Osteocyte (in vitro differentiated cells): ENCODE measurements around the gene UGT1A3. TPM values are rescaled to one million over a fixed set of nuclear protein-coding genes. Genes with fewer than 3 reads are reported as not detected.

Experiments used
- DNase-seq: peaks from one replicate; pipeline ENCODE4 v3.0.0; 2021; ENCODE audit warnings: mixed read lengths; ENCODE audit not compliant: unreplicated experiment; ENCODE audit errors: extremely low spot score
- H3K27ac Mint-ChIP-seq: one replicate; pipeline ENCODE4 v1.8.0; 2021; ENCODE audit warnings: mild to moderate bottlenecking, mixed read lengths; ENCODE audit not compliant: unreplicated experiment
- H3K27me3 Mint-ChIP-seq: one replicate; pipeline ENCODE4 v1.8.0; 2021; ENCODE audit warnings: mixed read lengths; ENCODE audit not compliant: unreplicated experiment
- H3K36me3 Mint-ChIP-seq: one replicate; pipeline ENCODE4 v1.8.0; 2021; ENCODE audit warnings: mixed read lengths; ENCODE audit not compliant: unreplicated experiment
- H3K4me1 Mint-ChIP-seq: one replicate; pipeline ENCODE4 v1.8.0; 2021; ENCODE audit warnings: mixed read lengths; ENCODE audit not compliant: unreplicated experiment
- H3K4me3 Mint-ChIP-seq: one replicate; pipeline ENCODE4 v1.8.0; 2021; ENCODE audit warnings: mild to moderate bottlenecking, moderate library complexity, mixed read lengths; ENCODE audit not compliant: unreplicated experiment
- H3K9me3 Mint-ChIP-seq: one replicate; pipeline ENCODE4 v1.8.0; 2021; ENCODE audit warnings: mixed read lengths; ENCODE audit not compliant: unreplicated experiment
- total RNA-seq: library from RNA; stranded (reverse); gene quantifications from 2 replicates; pipeline ENCODE4 v1.2.1, GENCODE V29; 2021
- TF ChIP-seq, protein P1 (sequence below): fragments of 200-600 bp; sonication (generic); IDR thresholded peaks from 2 replicates; pipeline ENCODE4 v1.5.0; 2021; ENCODE audit warnings: antibody characterized with exemption, mild to moderate bottlenecking, moderate library complexity

Gene UGT1A3
- total RNA-seq, 1 donor from 2014 or later: not detected

DNA sequence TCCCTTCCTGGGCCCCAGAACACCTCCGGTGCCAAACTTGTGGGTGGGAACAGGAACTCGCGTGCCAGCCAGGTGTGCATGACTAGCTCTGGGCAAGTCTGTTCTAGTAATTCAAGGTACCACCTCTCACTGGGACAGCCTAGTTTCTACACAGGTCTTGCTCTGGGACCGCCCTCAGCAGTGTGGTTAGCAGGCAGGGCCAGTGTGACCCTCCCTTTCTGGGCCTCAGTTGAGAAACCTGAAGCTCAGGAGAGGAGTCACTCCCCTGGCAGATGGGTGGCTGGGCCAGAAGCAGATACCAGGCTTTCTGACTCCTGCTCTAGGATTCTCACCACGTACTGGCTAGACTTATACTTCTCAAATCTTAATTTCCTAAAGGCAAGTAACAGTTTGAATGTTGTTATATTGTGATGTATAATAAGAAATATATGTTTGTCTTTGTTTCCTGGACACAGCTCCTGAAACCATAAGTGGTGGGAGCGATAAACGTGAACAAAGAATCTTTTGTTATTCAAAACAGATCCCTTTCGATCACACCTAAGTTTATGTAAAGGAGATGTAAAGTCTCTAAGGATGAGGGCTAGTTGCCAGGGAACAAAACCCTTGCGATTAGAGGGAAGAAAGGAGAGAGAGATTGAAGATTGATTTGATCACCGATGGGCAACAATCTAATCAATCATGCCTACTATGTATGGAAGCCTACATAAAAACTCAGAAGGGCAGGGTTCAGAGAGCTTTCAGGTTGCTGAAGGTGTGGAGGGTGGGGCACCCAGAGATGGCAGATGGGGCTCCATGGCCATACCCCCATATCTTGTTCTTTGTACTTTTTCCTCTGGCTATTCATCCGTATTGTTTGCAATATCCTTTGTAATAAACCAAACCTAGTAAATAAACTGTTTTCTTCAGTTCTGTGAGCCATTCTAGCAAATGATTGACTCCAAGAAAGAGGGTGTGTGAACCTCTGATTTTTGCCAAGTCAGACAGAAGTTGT, 37.1 kb upstream of the UGT1A3 start:
- TF ChIP-seq, protein P1, sequence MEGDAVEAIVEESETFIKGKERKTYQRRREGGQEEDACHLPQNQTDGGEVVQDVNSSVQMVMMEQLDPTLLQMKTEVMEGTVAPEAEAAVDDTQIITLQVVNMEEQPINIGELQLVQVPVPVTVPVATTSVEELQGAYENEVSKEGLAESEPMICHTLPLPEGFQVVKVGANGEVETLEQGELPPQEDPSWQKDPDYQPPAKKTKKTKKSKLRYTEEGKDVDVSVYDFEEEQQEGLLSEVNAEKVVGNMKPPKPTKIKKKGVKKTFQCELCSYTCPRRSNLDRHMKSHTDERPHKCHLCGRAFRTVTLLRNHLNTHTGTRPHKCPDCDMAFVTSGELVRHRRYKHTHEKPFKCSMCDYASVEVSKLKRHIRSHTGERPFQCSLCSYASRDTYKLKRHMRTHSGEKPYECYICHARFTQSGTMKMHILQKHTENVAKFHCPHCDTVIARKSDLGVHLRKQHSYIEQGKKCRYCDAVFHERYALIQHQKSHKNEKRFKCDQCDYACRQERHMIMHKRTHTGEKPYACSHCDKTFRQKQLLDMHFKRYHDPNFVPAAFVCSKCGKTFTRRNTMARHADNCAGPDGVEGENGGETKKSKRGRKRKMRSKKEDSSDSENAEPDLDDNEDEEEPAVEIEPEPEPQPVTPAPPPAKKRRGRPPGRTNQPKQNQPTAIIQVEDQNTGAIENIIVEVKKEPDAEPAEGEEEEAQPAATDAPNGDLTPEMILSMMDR: no peak
- no peak for DNase-seq
- H3K9me3 Mint-ChIP-seq: peaks cover 4% of the 10 kb centered on the region
- H3K4me1 Mint-ChIP-seq: no peaks in the 10 kb centered on the region
- H3K27me3 Mint-ChIP-seq: peaks cover 7% of the 10 kb centered on the region
- no peak overlapping the region for H3K4me3 Mint-ChIP-seq
- H3K27ac Mint-ChIP-seq: no peak overlapping the region
- no peaks in the 10 kb centered on the region for H3K36me3 Mint-ChIP-seq

GRCh38 chr2:233692648-233693047, 36.2 kb upstream of the UGT1A3 start, which contains the start of gene UGT1A6:
UGT1A6 (plus strand) TSS chr2:233692890; CDS start chr2:233693005, 115 bp downstream.
- H3K4me1 Mint-ChIP-seq: no peaks in the 10 kb centered on the region
- H3K36me3 Mint-ChIP-seq: no peaks in the 10 kb centered on the region
- H3K27ac Mint-ChIP-seq: no peak within 1 kb of the TSS
- no peak within 1 kb of the TSS for H3K4me3 Mint-ChIP-seq
- DNase-seq: no peak
- peaks cover 11% of the 10 kb centered on the region for H3K27me3 Mint-ChIP-seq
- TF ChIP-seq, protein P1: no peak
- H3K9me3 Mint-ChIP-seq: peaks cover 4% of the 10 kb centered on the region

DNA sequence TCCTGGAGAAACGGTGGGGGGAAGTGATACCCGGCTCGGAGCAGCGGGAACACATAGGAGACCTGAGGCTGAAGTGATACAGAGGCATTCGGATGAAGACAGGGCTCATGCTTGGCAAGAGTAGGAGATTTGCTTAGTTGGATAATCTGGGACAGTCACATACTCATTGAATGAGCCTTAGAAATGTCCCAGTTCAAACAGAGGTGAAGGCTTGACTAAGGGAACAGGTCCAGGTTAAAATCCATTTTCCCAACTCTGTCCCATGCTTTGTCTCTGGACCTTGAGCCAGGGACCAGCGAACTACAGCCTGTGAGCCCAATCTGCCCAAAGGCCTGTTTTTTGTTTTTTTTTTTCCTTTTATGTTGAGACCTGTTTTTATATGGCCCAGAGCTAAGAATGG, 34.9 kb upstream of the UGT1A3 start:
- no peak overlapping the region for H3K4me3 Mint-ChIP-seq
- no peak for DNase-seq
- H3K4me1 Mint-ChIP-seq: no peaks in the 10 kb centered on the region
- H3K27ac Mint-ChIP-seq: no peak overlapping the region
- peaks cover 6% of the 10 kb centered on the region for H3K27me3 Mint-ChIP-seq
- TF ChIP-seq, protein P1: no peak
- no peaks in the 10 kb centered on the region for H3K36me3 Mint-ChIP-seq
- H3K9me3 Mint-ChIP-seq: no peaks in the 10 kb centered on the region

DNA sequence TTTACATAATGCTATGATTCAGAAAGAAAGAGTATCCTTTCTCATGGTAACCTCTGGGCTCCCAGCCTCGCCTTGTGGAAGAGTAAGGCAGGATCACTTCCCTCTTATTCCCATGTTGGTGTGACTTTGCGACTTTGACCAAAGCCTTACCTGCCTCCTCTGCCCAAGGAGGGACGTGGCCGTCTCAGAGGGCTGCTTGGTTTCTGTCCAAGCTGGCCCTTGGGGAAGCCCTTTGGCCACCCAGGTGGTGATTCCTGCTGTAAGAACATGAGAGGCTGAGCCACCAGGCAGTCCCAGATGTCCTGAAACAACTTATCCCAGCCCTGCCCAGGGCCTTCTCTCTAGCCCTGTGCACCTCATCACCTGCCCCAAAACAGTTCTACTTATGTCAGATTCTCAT, 30.1 kb upstream of the UGT1A3 start:
- no peaks in the 10 kb centered on the region for H3K4me1 Mint-ChIP-seq
- peaks cover 7% of the 10 kb centered on the region for H3K9me3 Mint-ChIP-seq
- H3K36me3 Mint-ChIP-seq: peaks cover 2% of the 10 kb centered on the region
- H3K27me3 Mint-ChIP-seq: peaks cover 6% of the 10 kb centered on the region
- TF ChIP-seq, protein P1: no peak
- DNase-seq: no peak
- no peak overlapping the region for H3K27ac Mint-ChIP-seq
- H3K4me3 Mint-ChIP-seq: no peak overlapping the region

GRCh38 chr2:233699424-233700027, 29.3 kb upstream of the UGT1A3 start:
- TF ChIP-seq, protein P1: no peak
- DNase-seq: no peak
- H3K9me3 Mint-ChIP-seq: peaks cover 12% of the 10 kb centered on the region
- H3K27ac Mint-ChIP-seq: no peak overlapping the region
- no peaks in the 10 kb centered on the region for H3K4me1 Mint-ChIP-seq
- peaks cover 4% of the 10 kb centered on the region for H3K36me3 Mint-ChIP-seq
- H3K27me3 Mint-ChIP-seq: peaks cover 6% of the 10 kb centered on the region
- H3K4me3 Mint-ChIP-seq: no peak overlapping the region
